HEK293 (cell line): ENCODE data around the gene PIP5KL1.

ENCODE experiments used
- CTCF ChIA-PET: fragments of 350-600 bp; formaldehyde crosslinking; extraction: SDS; loops from one replicate; lab custom pipeline; 2021; ENCODE audit warnings: antibody characterized with exemption; lab: Yijun Ruan, JAX
- POLR2A ChIA-PET: fragments of 300-600 bp; formaldehyde crosslinking; extraction: SDS; loops from one replicate; lab custom pipeline; 2020; ENCODE audit warnings: antibody characterized with exemption, inconsistent platforms; lab: Yijun Ruan, JAX
- H3K27ac ChIP-seq: fragments of 200-500 bp; sonication (Bioruptor generic); 2 replicates; pipeline ENCODE4 v1.5.1; 2014; ENCODE audit warnings: low read depth, low read length, control low read depth, inconsistent platforms; ENCODE audit errors: extremely low read depth
- H3K36me3 ChIP-seq, 2 experiments: fragments of 200-500 bp in 1 of 2; sonication (Bioruptor generic) in 1 of 2; 1 replicate in 1 of 2; 2 replicates in 1 of 2; pipeline ENCODE4 v1.5.1; 2014 to 2017; ENCODE audit warnings: inconsistent platforms in 2 of 2, low read length in 2 of 2; ENCODE audit not compliant: control insufficient read depth in 2 of 2, insufficient read depth in 1 of 2
- H3K4me1 ChIP-seq: fragments of 200-500 bp; sonication (Bioruptor generic); 2 replicates; pipeline ENCODE4 v1.5.1; 2014; ENCODE audit warnings: mild to moderate bottlenecking, low read length, inconsistent platforms; ENCODE audit not compliant: control insufficient read depth, insufficient read depth
- H3K4me3 ChIP-seq: 2 replicates; pipeline ENCODE4 v1.5.1; 2011; ENCODE audit warnings: low read depth, mild to moderate bottlenecking, control low read depth, low read length, moderate library complexity
- H3K9me3 ChIP-seq: fragments of 200-500 bp; sonication (Bioruptor generic); 2 replicates; pipeline ENCODE4 v1.5.1; 2014; ENCODE audit warnings: low read depth, low read length, inconsistent platforms; ENCODE audit not compliant: control insufficient read depth, insufficient read depth
- PRDM6 ChIP-seq: fragments of 450-650 bp; formaldehyde crosslinking; IDR thresholded peaks from 2 replicates; pipeline ENCODE4 v1.5.1; 2017; ENCODE audit warnings: missing biosample characterization, missing genetic modification characterization
- ZBTB20 ChIP-seq: fragments of 450-650 bp; formaldehyde crosslinking; IDR thresholded peaks from 2 replicates; pipeline ENCODE4 v1.5.1; 2016; ENCODE audit warnings: missing biosample characterization, missing genetic modification characterization
- ZBTB26 ChIP-seq: fragments of 450-650 bp; formaldehyde crosslinking; optimal IDR thresholded peaks from 2 replicates; pipeline ENCODE3; 2016; ENCODE audit warnings: missing biosample characterization, mild to moderate bottlenecking, missing genetic modification characterization
- ZNF133 ChIP-seq: fragments of 450-650 bp; formaldehyde crosslinking; IDR thresholded peaks from 2 replicates; pipeline ENCODE4 v1.5.1; 2016; ENCODE audit warnings: missing biosample characterization, missing genetic modification characterization
- ZNF138 ChIP-seq: fragments of 450-650 bp; formaldehyde crosslinking; IDR thresholded peaks from 2 replicates; pipeline ENCODE4 v1.5.1; 2016; ENCODE audit warnings: missing biosample characterization, missing genetic modification characterization, borderline replicate concordance
- ZNF140 ChIP-seq: fragments of 450-650 bp; formaldehyde crosslinking; IDR thresholded peaks from 2 replicates; pipeline ENCODE4 v1.5.1; 2016; ENCODE audit warnings: missing biosample characterization, missing genetic modification characterization
- ZNF16 ChIP-seq: fragments of 450-650 bp; formaldehyde crosslinking; IDR thresholded peaks from 2 replicates; pipeline ENCODE4 v1.5.1; 2016; ENCODE audit warnings: low read depth, missing biosample characterization, missing genetic modification characterization
- ZNF175 ChIP-seq: fragments of 450-650 bp; formaldehyde crosslinking; IDR thresholded peaks from 2 replicates; pipeline ENCODE4 v1.5.1; 2016; ENCODE audit warnings: missing biosample characterization, missing genetic modification characterization
- ZNF23 ChIP-seq: fragments of 450-650 bp; formaldehyde crosslinking; IDR thresholded peaks from 2 replicates; pipeline ENCODE4 v1.5.1; 2016; ENCODE audit warnings: missing biosample characterization, missing genetic modification characterization, borderline replicate concordance
- ZNF529 ChIP-seq: fragments of 450-650 bp; formaldehyde crosslinking; IDR thresholded peaks from 2 replicates; pipeline ENCODE4 v1.5.1; 2017; ENCODE audit warnings: missing genetic modification characterization, missing biosample characterization; ENCODE audit not compliant: insufficient replicate concordance
- ZNF560 ChIP-seq: fragments of 450-650 bp; formaldehyde crosslinking; IDR thresholded peaks from 2 replicates; pipeline ENCODE4 v1.5.1; 2017; ENCODE audit warnings: missing biosample characterization, missing genetic modification characterization, borderline replicate concordance
- ZNF654 ChIP-seq: fragments of 450-650 bp; formaldehyde crosslinking; IDR thresholded peaks from 2 replicates; pipeline ENCODE4 v1.5.1; 2016; ENCODE audit warnings: low read depth, missing biosample characterization, missing genetic modification characterization
- ZNF677 ChIP-seq: fragments of 450-650 bp; IDR thresholded peaks from 2 replicates; pipeline ENCODE4 v1.5.0; 2018; ENCODE audit warnings: missing biosample characterization, mild to moderate bottlenecking, missing genetic modification characterization, moderate library complexity
- ZNF707 ChIP-seq: fragments of 450-650 bp; formaldehyde crosslinking; IDR thresholded peaks from 2 replicates; pipeline ENCODE4 v1.5.1; 2016; ENCODE audit warnings: missing biosample characterization, missing genetic modification characterization
- ZNF791 ChIP-seq: fragments of 450-650 bp; formaldehyde crosslinking; IDR thresholded peaks from 2 replicates; pipeline ENCODE4 v1.5.1; 2016; ENCODE audit warnings: missing biosample characterization, missing genetic modification characterization
- ZNF843 ChIP-seq: fragments of 450-650 bp; formaldehyde crosslinking; IDR thresholded peaks from 2 replicates; pipeline ENCODE4 v1.5.1; 2016; ENCODE audit warnings: missing biosample characterization, missing genetic modification characterization
- ZSCAN23 ChIP-seq: fragments of 450-650 bp; formaldehyde crosslinking; IDR thresholded peaks from 2 replicates; pipeline ENCODE4 v1.5.1; 2016; ENCODE audit warnings: missing biosample characterization, missing genetic modification characterization
- TF ChIP-seq, protein P1 (sequence below): fragments of 450-650 bp; formaldehyde crosslinking; IDR thresholded peaks from 2 replicates; pipeline ENCODE4 v1.5.1; 2016; ENCODE audit warnings: missing biosample characterization, missing genetic modification characterization
- TF ChIP-seq, protein P2 (sequence below): fragments of 450-650 bp; formaldehyde crosslinking; IDR thresholded peaks from 2 replicates; pipeline ENCODE4 v1.5.1; 2017; ENCODE audit warnings: missing biosample characterization, mild to moderate bottlenecking, missing genetic modification characterization, moderate library complexity
- TF ChIP-seq, protein P3 (sequence below): fragments of 450-650 bp; formaldehyde crosslinking; IDR thresholded peaks from 2 replicates; pipeline ENCODE4 v1.5.1; 2017; ENCODE audit warnings: missing biosample characterization, missing genetic modification characterization

PIP5KL1 gene

GRCh38 chr9:127912296-127912695 is 18.3 kb downstream of the PIP5KL1 start (continued):
- TF ChIP-seq ZNF138 (tag by site-specific recombination) (no peak), ZNF843 (tag by site-specific recombination) (no peak)

DNA sequence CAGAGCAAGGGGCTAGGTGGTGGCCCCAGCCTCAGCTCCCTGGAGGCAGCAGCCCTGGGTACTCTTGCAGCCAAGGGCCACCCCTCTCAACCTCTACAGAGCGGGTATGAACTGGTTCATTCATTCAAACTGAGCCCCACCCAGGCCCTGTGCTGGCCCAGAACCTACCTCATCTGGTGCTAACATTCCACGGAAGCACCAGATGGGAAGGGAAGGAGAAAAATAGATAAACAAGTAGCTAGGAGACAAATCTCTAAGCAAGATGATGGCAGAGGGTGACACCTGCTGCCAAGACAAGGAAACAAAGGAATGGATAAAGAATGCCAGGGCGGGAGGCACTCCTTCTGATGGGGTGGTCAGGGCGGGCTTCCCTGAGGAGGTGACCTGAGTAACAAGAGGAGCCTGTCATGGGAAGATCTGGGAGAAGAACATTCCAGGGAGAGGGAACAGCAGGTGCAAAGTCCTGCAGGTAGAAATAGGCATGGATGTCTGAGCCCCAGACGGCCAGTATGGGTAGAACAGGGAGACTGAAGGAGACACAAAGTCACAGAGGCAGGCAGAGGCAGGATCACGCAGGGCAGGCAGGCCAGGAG is 19.9 kb downstream of the PIP5KL1 start:
- H3K36me3 ChIP-seq = peaks cover 0 to 31% of the 10 kb centered on the region in 2 experiments; a peak in 2 of 3 replicates
- POLR2A ChIA-PET = interaction anchor here (0.8 kb wide), 1 partner anchor 11 kb away, joined by 3 read pairs; no protein-coding TSS in a partner anchor
- H3K4me3 ChIP-seq = no peak overlapping the region
- H3K4me1 ChIP-seq = no peaks in the 10 kb centered on the region
- H3K27ac ChIP-seq = no peak overlapping the region
- no peaks in the 10 kb centered on the region for H3K9me3 ChIP-seq
- TF ChIP-seq ZNF133 (no peak), ZBTB26 (tag by site-specific recombination) (no peak), ZSCAN23 (tag by site-specific recombination) (no peak), ZNF175 (tag by site-specific recombination) (no peak), ZNF140 (tag by site-specific recombination) (no peak), ZNF529 (tag by site-specific recombination) (no peak), ZNF654 (tag by site-specific recombination) (peak; percentile 56), ZNF23 (tag by site-specific recombination) (no peak), ZNF791 (no peak), PRDM6 (tag by site-specific recombination) (no peak), ZNF560 (no peak)
- TF ChIP-seq, protein P1, sequence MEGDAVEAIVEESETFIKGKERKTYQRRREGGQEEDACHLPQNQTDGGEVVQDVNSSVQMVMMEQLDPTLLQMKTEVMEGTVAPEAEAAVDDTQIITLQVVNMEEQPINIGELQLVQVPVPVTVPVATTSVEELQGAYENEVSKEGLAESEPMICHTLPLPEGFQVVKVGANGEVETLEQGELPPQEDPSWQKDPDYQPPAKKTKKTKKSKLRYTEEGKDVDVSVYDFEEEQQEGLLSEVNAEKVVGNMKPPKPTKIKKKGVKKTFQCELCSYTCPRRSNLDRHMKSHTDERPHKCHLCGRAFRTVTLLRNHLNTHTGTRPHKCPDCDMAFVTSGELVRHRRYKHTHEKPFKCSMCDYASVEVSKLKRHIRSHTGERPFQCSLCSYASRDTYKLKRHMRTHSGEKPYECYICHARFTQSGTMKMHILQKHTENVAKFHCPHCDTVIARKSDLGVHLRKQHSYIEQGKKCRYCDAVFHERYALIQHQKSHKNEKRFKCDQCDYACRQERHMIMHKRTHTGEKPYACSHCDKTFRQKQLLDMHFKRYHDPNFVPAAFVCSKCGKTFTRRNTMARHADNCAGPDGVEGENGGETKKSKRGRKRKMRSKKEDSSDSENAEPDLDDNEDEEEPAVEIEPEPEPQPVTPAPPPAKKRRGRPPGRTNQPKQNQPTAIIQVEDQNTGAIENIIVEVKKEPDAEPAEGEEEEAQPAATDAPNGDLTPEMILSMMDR = peak; percentile 22; the same call in 1 of the 2 replicates
- TF ChIP-seq, all 188 proteins: peak for 2
- CTCF ChIA-PET = interaction anchor here (0.7 to 1.6 kb wide), 6 partner anchors 9 to 176 kb away, joined by 4 to 9 read pairs (median 6); partner anchors contain the start of gene TOR2A

- no peak overlapping the region for H3K4me3 ChIP-seq
- H3K27ac ChIP-seq = no peak overlapping the region
- no peaks in the 10 kb centered on the region for H3K9me3 ChIP-seq
- H3K4me1 ChIP-seq = no peaks in the 10 kb centered on the region
- peaks cover 0 to 31% of the 10 kb centered on the region in 2 experiments; a peak in 2 of 3 replicates for H3K36me3 ChIP-seq
- ChIA-PET CTCF (interaction anchor here (1.2 to 1.6 kb wide), 5 partner anchors 10 to 175 kb away, joined by 4 to 9 read pairs (median 7); partner anchors contain the start of gene TOR2A), POLR2A (interaction anchor here (0.5 to 0.8 kb wide), 2 partner anchors 9 to 12 kb away, joined by 3 to 4 read pairs; no protein-coding TSS in a partner anchor)
- TF ChIP-seq, protein P2, sequence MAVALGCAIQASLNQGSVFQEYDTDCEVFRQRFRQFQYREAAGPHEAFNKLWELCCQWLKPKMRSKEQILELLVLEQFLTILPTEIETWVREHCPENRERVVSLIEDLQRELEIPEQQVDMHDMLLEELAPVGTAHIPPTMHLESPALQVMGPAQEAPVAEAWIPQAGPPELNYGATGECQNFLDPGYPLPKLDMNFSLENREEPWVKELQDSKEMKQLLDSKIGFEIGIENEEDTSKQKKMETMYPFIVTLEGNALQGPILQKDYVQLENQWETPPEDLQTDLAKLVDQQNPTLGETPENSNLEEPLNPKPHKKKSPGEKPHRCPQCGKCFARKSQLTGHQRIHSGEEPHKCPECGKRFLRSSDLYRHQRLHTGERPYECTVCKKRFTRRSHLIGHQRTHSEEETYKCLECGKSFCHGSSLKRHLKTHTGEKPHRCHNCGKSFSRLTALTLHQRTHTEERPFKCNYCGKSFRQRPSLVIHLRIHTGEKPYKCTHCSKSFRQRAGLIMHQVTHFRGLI = no peak
- TF ChIP-seq ZNF707 (tag by site-specific recombination) = no peak
- TF ChIP-seq, protein P3, sequence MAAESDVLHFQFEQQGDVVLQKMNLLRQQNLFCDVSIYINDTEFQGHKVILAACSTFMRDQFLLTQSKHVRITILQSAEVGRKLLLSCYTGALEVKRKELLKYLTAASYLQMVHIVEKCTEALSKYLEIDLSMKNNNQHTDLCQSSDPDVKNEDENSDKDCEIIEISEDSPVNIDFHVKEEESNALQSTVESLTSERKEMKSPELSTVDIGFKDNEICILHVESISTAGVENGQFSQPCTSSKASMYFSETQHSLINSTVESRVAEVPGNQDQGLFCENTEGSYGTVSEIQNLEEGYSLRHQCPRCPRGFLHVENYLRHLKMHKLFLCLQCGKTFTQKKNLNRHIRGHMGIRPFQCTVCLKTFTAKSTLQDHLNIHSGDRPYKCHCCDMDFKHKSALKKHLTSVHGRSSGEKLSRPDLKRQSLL (tag by site-specific recombination) = no peak
- TF ChIP-seq ZBTB20 (tag by site-specific recombination) = no peak
- TF ChIP-seq ZNF16 = no peak
- TF ChIP-seq ZNF677 (tag by site-specific recombination) = no peak
Observed at GRCh38 chr9:127909839-127910273, 20.7 kb downstream of the PIP5KL1 start.
